Measurements from ENCODE around the gene OGFOD1.

Gene OGFOD1

GRCh38 chr16:56424791-56425438 lies 26.4 kb upstream of the OGFOD1 start:
- H3K27ac ChIP-seq (replicated peaks), result no peak overlapping the region
- DNase-seq (ENCODE audit: low read depth in 1 of 2, low spot score in 1 of 2), result peak in 1 of 2 experiments; percentile 22

GRCh38 chr16:56425439-56425832 lies 25.9 kb upstream of the OGFOD1 start, which contains the start of gene AMFR:
AMFR (minus strand) TSS chr16:56425545; CDS start chr16:56425327, 218 bp downstream.
- DNase-seq (ENCODE audit: low read depth in 1 of 2, low spot score in 1 of 2), result peak; percentile 42 to 47
- TF ChIP-seq REST (IDR thresholded peaks at IDR 0.05; ENCODE audit: insufficient replicate concordance, low read depth), result no peak
- no peak for TF ChIP-seq SPI1 (IDR thresholded peaks at IDR 0.05; ENCODE audit: borderline replicate concordance, low read depth)
- TF ChIP-seq POLR2AphosphoS5 (IDR thresholded peaks at IDR 0.05; ENCODE audit: low read depth), result no peak
- no peak for TF ChIP-seq CTCF (IDR thresholded peaks at IDR 0.05; ENCODE audit: insufficient read depth, low read length)
- no peak for TF ChIP-seq GABPA (IDR thresholded peaks at IDR 0.05; ENCODE audit: low read depth)
- Histone ChIP-seq H3K27me3 (ENCODE audit: insufficient read depth, poor library complexity, severe bottlenecking) (no peaks in the 10 kb centered on the region), H3K27ac (replicated peaks) (no peak within 1 kb of the TSS), H3K4me3 (replicated peaks; ENCODE audit: insufficient read depth, low read length) (peak within 1 kb of the TSS; percentile 49)

More at GRCh38 chr16:56424791-56425438, 26.4 kb upstream of the OGFOD1 start:
- peak overlapping the region; percentile 49 for H3K4me3 ChIP-seq (replicated peaks; ENCODE audit: insufficient read depth, low read length)
- H3K27me3 ChIP-seq (ENCODE audit: insufficient read depth, poor library complexity, severe bottlenecking), result no peaks in the 10 kb centered on the region
- no peak for TF ChIP-seq POLR2AphosphoS5 (IDR thresholded peaks at IDR 0.05; ENCODE audit: low read depth)
- TF ChIP-seq GABPA (IDR thresholded peaks at IDR 0.05; ENCODE audit: low read depth), result no peak
- no peak for TF ChIP-seq SPI1 (IDR thresholded peaks at IDR 0.05; ENCODE audit: borderline replicate concordance, low read depth)
- no peak for TF ChIP-seq CTCF (IDR thresholded peaks at IDR 0.05; ENCODE audit: insufficient read depth, low read length)
- no peak for TF ChIP-seq REST (IDR thresholded peaks at IDR 0.05; ENCODE audit: insufficient replicate concordance, low read depth)

- no peak for DNase-seq (ENCODE audit: low read depth in 1 of 2, low spot score in 1 of 2)
- Histone ChIP-seq H3K4me3 (replicated peaks; ENCODE audit: insufficient read depth, low read length) (no peak overlapping the region), H3K27me3 (ENCODE audit: insufficient read depth, poor library complexity, severe bottlenecking) (no peaks in the 10 kb centered on the region), H3K27ac (replicated peaks) (no peak overlapping the region)
- no peak for TF ChIP-seq REST (IDR thresholded peaks at IDR 0.05; ENCODE audit: insufficient replicate concordance, low read depth)
- no peak for TF ChIP-seq GABPA (IDR thresholded peaks at IDR 0.05; ENCODE audit: low read depth)
- no peak for TF ChIP-seq POLR2AphosphoS5 (IDR thresholded peaks at IDR 0.05; ENCODE audit: low read depth)
- no peak for TF ChIP-seq CTCF (IDR thresholded peaks at IDR 0.05; ENCODE audit: insufficient read depth, low read length)
- no peak for TF ChIP-seq SPI1 (IDR thresholded peaks at IDR 0.05; ENCODE audit: borderline replicate concordance, low read depth)
These were observed 24.8 kb upstream of the OGFOD1 start for GRCh38 chr16:56426585-56426984.
